Measurements from ENCODE around the gene AKIRIN1. TPM values are rescaled to one million over a fixed set of nuclear protein-coding genes. Genes with fewer than 3 reads are reported as not detected.

Gene AKIRIN1
- total RNA-seq, 6 experiments from 2014 or later, result 18.9 to 37.3 (median 28.5) TPM

DNA sequence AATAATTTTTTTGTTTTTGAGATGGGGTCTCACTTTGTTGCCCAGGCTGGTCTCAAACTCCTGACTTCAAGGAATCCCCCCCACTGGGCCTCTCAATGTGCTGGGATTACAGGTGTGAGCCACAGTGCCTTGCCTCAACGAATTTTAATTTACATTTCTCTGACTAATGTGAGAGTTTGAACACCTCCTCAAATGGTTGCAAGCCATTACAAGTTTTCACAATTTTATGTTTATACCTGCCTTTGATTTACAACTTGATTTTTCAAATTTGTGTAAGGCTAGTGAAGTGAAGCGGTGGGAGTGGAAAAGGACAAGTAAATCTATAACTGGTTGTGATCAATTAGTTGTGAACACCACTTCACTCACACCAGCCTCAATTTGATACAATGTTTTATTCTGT is 40.5 kb upstream of the AKIRIN1 start:
- Histone ChIP-seq H3K27ac (no peak overlapping the region), H3K9me3 (no peaks in the 10 kb centered on the region), H3K4me1 (no peaks in the 10 kb centered on the region), H3K36me3 (no peaks in the 10 kb centered on the region), H3K4me3 (no peak overlapping the region), H3K27me3 (no peaks in the 10 kb centered on the region)
- no peak for TF ChIP-seq CTCF (IDR thresholded peaks at IDR 0.05)
- no peak for TF ChIP-seq POLR2A (IDR thresholded peaks at IDR 0.05)
- WGBS (ENCODE audit: insufficient coverage, low coverage, low lambda C conversion rate, missing lambda C conversion rate), result 51% methylated on average over 2 of the region's 2 CpGs
- intact Hi-C loops (cut with DNase I), result no loop called here
- DNase-seq (no peak), ATAC-seq (no peak)

DNA sequence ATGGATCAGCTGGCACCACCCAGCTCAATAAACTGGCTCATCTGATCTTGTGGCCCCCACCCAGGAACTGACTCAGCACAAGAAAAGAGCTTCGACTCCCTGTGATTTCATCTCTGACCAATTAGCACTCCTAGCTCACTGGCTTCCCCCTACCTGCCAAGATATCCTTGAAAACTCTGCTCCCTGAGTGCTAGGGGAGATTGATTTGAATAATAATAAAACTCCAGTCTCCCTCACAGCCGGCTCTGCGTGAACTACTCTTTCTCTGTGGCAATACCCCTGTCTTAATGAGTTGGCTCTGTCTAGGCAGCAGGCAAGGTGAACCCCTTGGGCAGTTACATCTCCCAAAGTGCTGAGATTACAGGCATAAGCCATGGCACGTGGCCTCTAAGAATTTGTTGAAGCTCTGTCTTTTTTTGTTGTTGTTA is 37.6 kb upstream of the AKIRIN1 start:
- no peak overlapping the region for H3K27ac ChIP-seq
- H3K36me3 ChIP-seq, result no peaks in the 10 kb centered on the region
- ATAC-seq (no peak), DNase-seq (no peak)
- intact Hi-C loops (cut with DNase I), result no loop called here
- no peaks in the 10 kb centered on the region for H3K27me3 ChIP-seq
- WGBS (ENCODE audit: insufficient coverage, low coverage, low lambda C conversion rate, missing lambda C conversion rate), result 56% methylated on average over 4 of the region's 4 CpGs
- no peaks in the 10 kb centered on the region for H3K9me3 ChIP-seq
- H3K4me3 ChIP-seq, result no peak overlapping the region
- H3K4me1 ChIP-seq, result no peaks in the 10 kb centered on the region
- TF ChIP-seq POLR2A (IDR thresholded peaks at IDR 0.05) (no peak), CTCF (IDR thresholded peaks at IDR 0.05) (no peak)

- Histone ChIP-seq H3K27me3 (no peaks in the 10 kb centered on the region), H3K9me3 (no peaks in the 10 kb centered on the region), H3K27ac (no peak overlapping the region), H3K36me3 (no peaks in the 10 kb centered on the region), H3K4me3 (no peak overlapping the region), H3K4me1 (no peaks in the 10 kb centered on the region)
- TF ChIP-seq POLR2A (IDR thresholded peaks at IDR 0.05) (no peak), CTCF (IDR thresholded peaks at IDR 0.05) (no peak)
- intact Hi-C loops (cut with DNase I), result no loop called here
- DNase-seq (no peak), ATAC-seq (no peak)
- WGBS (ENCODE audit: insufficient coverage, low coverage, low lambda C conversion rate, missing lambda C conversion rate), result 59% methylated on average over 2 of the region's 2 CpGs
These were observed 32.1 kb upstream of the AKIRIN1 start for GRCh38 chr1:38958967-38959366.

DNA sequence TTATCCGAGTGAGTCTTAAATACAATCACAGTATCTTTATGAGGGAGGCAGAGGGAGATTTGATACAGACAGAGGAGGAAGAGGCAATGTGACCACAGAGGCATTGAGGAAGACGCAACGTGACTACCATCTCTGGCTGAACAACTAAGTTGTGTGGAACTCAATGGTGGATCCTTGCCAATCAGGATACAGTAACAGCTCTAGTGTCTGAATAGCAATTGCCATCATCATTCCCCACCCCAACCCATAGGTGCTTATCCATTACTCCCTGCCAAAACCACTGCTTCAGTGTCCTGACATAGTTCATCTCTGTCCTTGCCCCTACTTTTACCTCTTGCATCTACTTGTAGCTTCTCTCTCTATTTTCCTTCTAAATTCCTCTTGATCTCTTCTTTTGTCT is 29.0 kb upstream of the AKIRIN1 start:
- no peak for ATAC-seq
- Histone ChIP-seq H3K27me3 (no peaks in the 10 kb centered on the region), H3K36me3 (no peaks in the 10 kb centered on the region), H3K27ac (no peak overlapping the region), H3K4me1 (no peaks in the 10 kb centered on the region), H3K9me3 (no peaks in the 10 kb centered on the region), H3K4me3 (no peak overlapping the region)
- intact Hi-C loops (cut with DNase I), result no loop called here
- 84% methylated on average over 3 of the region's 3 CpGs for WGBS (ENCODE audit: insufficient coverage, low coverage, low lambda C conversion rate, missing lambda C conversion rate)
- TF ChIP-seq POLR2A (IDR thresholded peaks at IDR 0.05) (no peak), CTCF (IDR thresholded peaks at IDR 0.05) (no peak)
- DNase-seq, result no peak

GRCh38 chr1:38962560-38962959 is 28.5 kb upstream of the AKIRIN1 start:
- Histone ChIP-seq H3K4me1 (no peaks in the 10 kb centered on the region), H3K36me3 (no peaks in the 10 kb centered on the region), H3K27me3 (no peaks in the 10 kb centered on the region), H3K9me3 (no peaks in the 10 kb centered on the region), H3K4me3 (no peak overlapping the region), H3K27ac (no peak overlapping the region)
- DNase-seq, result peak in 2 of 3 donors; percentile 24 to 53
- no peak for TF ChIP-seq CTCF (IDR thresholded peaks at IDR 0.05)
- peak in 2 of 4 donors; percentile 24 to 52 for ATAC-seq
- intact Hi-C loops (cut with DNase I), result no loop called here
- WGBS (ENCODE audit: insufficient coverage, low coverage, low lambda C conversion rate, missing lambda C conversion rate), result 38% methylated on average over 5 of the region's 7 CpGs
